GM20000 (cell line): ENCODE data around the gene ADGRD1.

Experiments used
- DNase-seq: peaks from one replicate; pipeline ENCODE4 v3.0.0; 2012; ENCODE audit warnings: low spot score
- CTCF ChIP-seq: IDR thresholded peaks from 2 replicates; pipeline ENCODE4 v1.5.1; 2012; ENCODE audit warnings: mild to moderate bottlenecking, control low read depth; ENCODE audit errors: extremely low read depth, missing control alignments

Gene ADGRD1

GRCh38 chr12:131085125-131085815, 131.6 kb downstream of the ADGRD1 start:
- no peak for DNase-seq
- TF ChIP-seq CTCF = no peak

- TF ChIP-seq CTCF = no peak
These were observed 132.3 kb downstream of the ADGRD1 start for GRCh38 chr12:131085816-131086591.

GRCh38 chr12:131087302-131087818, 133.7 kb downstream of the ADGRD1 start:
- TF ChIP-seq CTCF = no peak
- DNase-seq = no peak

More at GRCh38 chr12:131085816-131086591, 132.3 kb downstream of the ADGRD1 start:
- no peak for DNase-seq

GRCh38 chr12:131087991-131088700, 134.4 kb downstream of the ADGRD1 start:
- TF ChIP-seq CTCF = no peak
- no peak for DNase-seq

- no peak for TF ChIP-seq CTCF
- no peak for DNase-seq
These were observed 135.2 kb downstream of the ADGRD1 start for GRCh38 chr12:131088701-131089530.

- DNase-seq = no peak
- no peak for TF ChIP-seq CTCF
These were observed 136.0 kb downstream of the ADGRD1 start for GRCh38 chr12:131089531-131090273.
